ENCODE data around the gene ADD1. TPM values are rescaled to one million over a fixed set of nuclear protein-coding genes. Genes with fewer than 3 reads are reported as not detected.
"Not testable (repeated sequence)": the region's sequence is repeated elsewhere in the genome, so short reads cannot be mapped to it uniquely, and the experiment has no call there.

The ADD1 gene
- polyA plus RNA-seq, 3 donors, result 76.1 to 122 (median 103) TPM

DNA sequence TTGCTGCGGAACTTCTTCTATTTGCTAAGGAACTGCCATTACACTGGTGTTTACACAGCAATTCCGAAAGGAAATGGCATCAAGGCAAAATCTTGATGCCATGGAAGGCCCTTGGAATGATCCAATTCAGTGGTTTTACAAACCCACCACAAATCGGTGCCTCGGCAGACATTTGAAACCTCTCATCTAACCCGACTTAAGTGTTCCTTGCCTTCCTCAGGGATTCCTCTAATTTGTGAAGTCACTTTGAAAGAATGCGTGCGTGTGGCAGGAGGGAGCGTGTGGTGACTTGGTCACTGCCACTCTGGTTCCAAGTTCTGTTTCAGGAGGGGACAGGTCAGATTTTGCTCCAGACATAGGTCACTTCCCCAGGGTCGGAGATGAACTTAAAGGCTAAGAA, 114.8 kb downstream of the ADD1 start:
- Mint-ChIP-seq H3K4me1 (peaks cover 20% of the 10 kb centered on the region), H3K27ac (no peak overlapping the region), H3K36me3 (peaks cover 43 to 55% of the 10 kb centered on the region in 2 donors), H3K9me3 (no peaks in the 10 kb centered on the region), H3K27me3 (ENCODE audit: low read depth in 3 of 3) (no peaks in the 10 kb centered on the region), H3K4me3 (no peak overlapping the region)
- peaks cover 38 to 51% of the 10 kb centered on the region in 2 donors for H3K36me3 ChIP-seq (replicated peaks in 1 of 2; ENCODE audit: control insufficient read depth in 1 of 2, insufficient read depth in 2 of 2, low read length in 2 of 2)
- H3K9ac ChIP-seq (ENCODE audit: insufficient read depth, low read length, poor library complexity, severe bottlenecking), result no peak overlapping the region
- no peak overlapping the region for H2AFZ ChIP-seq (ENCODE audit: insufficient read depth, low read depth, low read length, poor library complexity, severe bottlenecking)
- no peak overlapping the region for H3K27ac ChIP-seq (ENCODE audit: low read depth in 1 of 2, low read length in 2 of 2)
- TF ChIP-seq, protein P1, sequence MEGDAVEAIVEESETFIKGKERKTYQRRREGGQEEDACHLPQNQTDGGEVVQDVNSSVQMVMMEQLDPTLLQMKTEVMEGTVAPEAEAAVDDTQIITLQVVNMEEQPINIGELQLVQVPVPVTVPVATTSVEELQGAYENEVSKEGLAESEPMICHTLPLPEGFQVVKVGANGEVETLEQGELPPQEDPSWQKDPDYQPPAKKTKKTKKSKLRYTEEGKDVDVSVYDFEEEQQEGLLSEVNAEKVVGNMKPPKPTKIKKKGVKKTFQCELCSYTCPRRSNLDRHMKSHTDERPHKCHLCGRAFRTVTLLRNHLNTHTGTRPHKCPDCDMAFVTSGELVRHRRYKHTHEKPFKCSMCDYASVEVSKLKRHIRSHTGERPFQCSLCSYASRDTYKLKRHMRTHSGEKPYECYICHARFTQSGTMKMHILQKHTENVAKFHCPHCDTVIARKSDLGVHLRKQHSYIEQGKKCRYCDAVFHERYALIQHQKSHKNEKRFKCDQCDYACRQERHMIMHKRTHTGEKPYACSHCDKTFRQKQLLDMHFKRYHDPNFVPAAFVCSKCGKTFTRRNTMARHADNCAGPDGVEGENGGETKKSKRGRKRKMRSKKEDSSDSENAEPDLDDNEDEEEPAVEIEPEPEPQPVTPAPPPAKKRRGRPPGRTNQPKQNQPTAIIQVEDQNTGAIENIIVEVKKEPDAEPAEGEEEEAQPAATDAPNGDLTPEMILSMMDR (IDR thresholded peaks at IDR 0.05), result no peak
- DNase-seq, result no peak
- no peaks in the 10 kb centered on the region for H3K9me3 ChIP-seq (replicated peaks in 1 of 2; ENCODE audit: control insufficient read depth in 1 of 2, insufficient read depth in 1 of 2, low read length in 2 of 2)
- 88% methylated on average over 7 of the region's 9 CpGs for whole genome bisulfite sequencing (ENCODE audit: insufficient coverage)
- peaks cover 16 to 21% of the 10 kb centered on the region in 2 donors for H3K4me1 ChIP-seq (ENCODE audit: control insufficient read depth in 1 of 2, insufficient read depth in 2 of 2, low read length in 2 of 2)
- intact Hi-C loops (cut with micrococcal nuclease), result no loop called here
- H4K20me1 ChIP-seq (ENCODE audit: insufficient read depth, low read length), result peaks cover 70% of the 10 kb centered on the region
- no peaks in the 10 kb centered on the region for H3K27me3 ChIP-seq (ENCODE audit: control insufficient read depth in 2 of 2, insufficient read depth in 2 of 2, low read length in 2 of 2)
- no peak overlapping the region for H3K4me2 ChIP-seq (replicated peaks; ENCODE audit: extremely low read depth, low read length, poor library complexity, severe bottlenecking)
- H3K79me2 ChIP-seq (ENCODE audit: insufficient read depth, low read length), result peaks cover 47% of the 10 kb centered on the region
- no peak overlapping the region for H3K4me3 ChIP-seq (replicated peaks in 1 of 3; ENCODE audit: low read depth in 2 of 3, low read length in 3 of 3)

DNA sequence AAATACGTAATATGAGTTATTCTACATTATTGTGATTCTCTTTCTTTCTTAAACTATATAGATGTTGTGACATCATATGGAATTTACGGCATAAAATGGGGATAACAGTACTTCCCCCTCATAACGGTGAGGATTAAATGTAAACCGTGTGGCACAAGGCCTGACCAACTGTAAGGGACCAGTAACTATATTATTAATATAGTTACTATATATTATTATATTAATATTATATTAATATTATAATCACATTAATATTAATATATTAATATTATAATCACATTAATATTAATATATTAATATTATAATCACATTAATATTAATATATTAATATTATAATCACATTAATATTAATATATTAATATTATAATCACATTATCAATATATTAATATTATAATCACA, 116.8 kb downstream of the ADD1 start:
- Histone ChIP-seq H3K79me2 (ENCODE audit: insufficient read depth, low read length) (peaks cover 47% of the 10 kb centered on the region), H3K36me3 (replicated peaks in 1 of 2; ENCODE audit: control insufficient read depth in 1 of 2, insufficient read depth in 2 of 2, low read length in 2 of 2) (peaks cover 25 to 37% of the 10 kb centered on the region in 2 donors), H4K20me1 (ENCODE audit: insufficient read depth, low read length) (peaks cover 53% of the 10 kb centered on the region), H3K4me1 (ENCODE audit: control insufficient read depth in 1 of 2, insufficient read depth in 2 of 2, low read length in 2 of 2) (peaks cover 26 to 34% of the 10 kb centered on the region in 2 donors)
- not testable (repeated sequence) for H3K9me3 Mint-ChIP-seq; H3K4me3 ChIP-seq (replicated peaks in 1 of 3; ENCODE audit: low read depth in 2 of 3, low read length in 3 of 3); H3K4me3 Mint-ChIP-seq; H3K27ac Mint-ChIP-seq; H3K27me3 Mint-ChIP-seq (ENCODE audit: low read depth in 3 of 3); H3K9ac ChIP-seq (ENCODE audit: insufficient read depth, low read length, poor library complexity, severe bottlenecking); H3K27ac ChIP-seq (ENCODE audit: low read depth in 1 of 2, low read length in 2 of 2); H3K27me3 ChIP-seq (ENCODE audit: control insufficient read depth in 2 of 2, insufficient read depth in 2 of 2, low read length in 2 of 2); H2AFZ ChIP-seq (ENCODE audit: insufficient read depth, low read depth, low read length, poor library complexity, severe bottlenecking); H3K9me3 ChIP-seq (replicated peaks in 1 of 2; ENCODE audit: control insufficient read depth in 1 of 2, insufficient read depth in 1 of 2, low read length in 2 of 2); H3K4me2 ChIP-seq (replicated peaks; ENCODE audit: extremely low read depth, low read length, poor library complexity, severe bottlenecking); DNase-seq
- H3K36me3 Mint-ChIP-seq, result peaks cover 34 to 41% of the 10 kb centered on the region in 2 donors
- H3K4me1 Mint-ChIP-seq, result peaks cover 30% of the 10 kb centered on the region
- no CpG with 5 or more reads among the region's 4 CpGs for WGBS (ENCODE audit: insufficient coverage)
- intact Hi-C loops (cut with micrococcal nuclease), result loop anchor here (5.0 to 10.0 kb wide), 5 partner anchors 87 to 1106 kb away; partner anchors contain the start of genes LETM1 (in 2 of the 2), CFAP99 (in 1 of the 2), FAM193A (in 1 of the 2) and RGS12 (in 1 of the 2)
